Endothelial cell of hepatic sinusoid (primary cell): Measurements from ENCODE around the gene LGALS9.

Source experiments
- in situ Hi-C: cut with HindIII; loops from 2 replicates; pipeline ENCODE4 v1.10.0; 2017; ENCODE audit warnings: low sequenced_read_pairs

Gene LGALS9

GRCh38 chr17:27602721-27603420, 28.1 kb upstream of the LGALS9 start:
- in situ Hi-C loops: no loop called here

GRCh38 chr17:27603421-27603770, 27.6 kb upstream of the LGALS9 start:
- in situ Hi-C loops: no loop called here

- in situ Hi-C loops: no loop called here
Observed at GRCh38 chr17:27603880-27604794, 26.9 kb upstream of the LGALS9 start.

GRCh38 chr17:27605409-27605808, 25.6 kb upstream of the LGALS9 start:
- in situ Hi-C loops: no loop called here

DNA sequence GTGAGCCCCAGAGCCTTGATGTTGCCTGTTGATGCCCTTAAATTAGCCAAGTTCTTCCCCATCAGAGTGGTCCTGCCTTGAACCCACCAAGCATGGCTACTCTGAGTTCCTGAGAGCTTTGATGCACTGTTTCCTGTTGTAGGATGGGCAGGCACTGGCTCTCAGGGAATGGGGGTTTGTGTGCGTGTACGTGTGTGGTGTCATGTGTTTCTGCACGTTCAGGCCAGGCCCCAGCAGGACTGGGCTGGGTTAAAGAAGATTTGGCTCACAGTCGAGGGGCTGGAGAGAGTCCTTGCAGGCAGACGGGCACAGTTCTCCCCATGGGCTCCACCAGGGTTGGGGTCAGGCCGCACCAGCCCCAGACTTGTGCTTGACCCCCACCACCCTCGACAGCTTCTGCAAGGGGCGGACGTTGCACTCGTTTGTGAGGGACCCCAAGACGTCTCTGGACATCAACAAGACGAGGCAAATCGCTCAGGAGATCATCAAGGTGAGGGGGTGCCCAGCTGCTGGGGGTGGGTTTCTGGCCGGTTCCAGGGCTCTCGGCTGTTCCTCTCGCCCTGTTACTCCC, 23.4 kb upstream of the LGALS9 start:
- in situ Hi-C loops: no loop called here

DNA sequence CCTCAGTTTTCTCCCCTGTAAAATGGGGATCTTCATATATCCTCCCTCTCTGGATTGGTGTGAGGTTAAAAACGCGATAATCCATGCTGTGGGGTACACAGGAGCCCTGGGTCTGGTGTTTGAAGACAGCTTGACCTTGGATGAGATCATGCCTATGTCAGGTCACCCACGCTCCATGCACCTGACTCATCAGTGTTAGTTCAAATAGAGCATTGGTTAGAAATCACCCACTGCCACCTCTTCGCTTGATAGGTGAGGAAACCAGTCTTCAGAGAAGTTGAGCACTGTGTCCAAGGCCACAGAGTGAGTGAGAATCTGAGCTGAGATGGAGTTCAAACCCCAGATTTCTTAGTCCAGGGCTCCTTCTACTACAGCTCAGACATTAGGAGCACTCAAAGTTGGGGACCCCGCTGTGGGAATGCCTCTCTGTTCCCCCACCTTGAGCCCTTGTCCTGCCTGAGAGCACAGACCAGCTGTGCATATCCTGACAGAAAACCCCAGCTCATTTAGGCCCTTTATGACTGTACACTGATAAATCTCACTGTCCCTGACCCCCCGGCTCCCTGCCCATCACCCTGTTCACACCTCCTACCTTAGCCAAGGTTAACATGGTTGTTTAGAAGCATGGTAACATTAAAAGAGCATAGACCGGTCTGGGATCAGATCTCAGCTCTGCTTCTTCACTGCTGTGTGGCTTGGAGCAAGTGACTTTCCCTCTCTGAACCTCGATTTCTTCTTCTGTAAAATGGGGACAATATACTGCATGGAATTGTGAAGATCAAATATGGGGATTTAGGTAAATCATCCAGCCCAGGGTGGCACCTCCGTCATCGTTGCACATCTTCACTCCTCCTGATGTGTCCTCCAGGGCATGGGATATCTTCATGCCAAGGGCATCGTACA, 22.4 kb upstream of the LGALS9 start:
- in situ Hi-C loops: no loop called here

DNA sequence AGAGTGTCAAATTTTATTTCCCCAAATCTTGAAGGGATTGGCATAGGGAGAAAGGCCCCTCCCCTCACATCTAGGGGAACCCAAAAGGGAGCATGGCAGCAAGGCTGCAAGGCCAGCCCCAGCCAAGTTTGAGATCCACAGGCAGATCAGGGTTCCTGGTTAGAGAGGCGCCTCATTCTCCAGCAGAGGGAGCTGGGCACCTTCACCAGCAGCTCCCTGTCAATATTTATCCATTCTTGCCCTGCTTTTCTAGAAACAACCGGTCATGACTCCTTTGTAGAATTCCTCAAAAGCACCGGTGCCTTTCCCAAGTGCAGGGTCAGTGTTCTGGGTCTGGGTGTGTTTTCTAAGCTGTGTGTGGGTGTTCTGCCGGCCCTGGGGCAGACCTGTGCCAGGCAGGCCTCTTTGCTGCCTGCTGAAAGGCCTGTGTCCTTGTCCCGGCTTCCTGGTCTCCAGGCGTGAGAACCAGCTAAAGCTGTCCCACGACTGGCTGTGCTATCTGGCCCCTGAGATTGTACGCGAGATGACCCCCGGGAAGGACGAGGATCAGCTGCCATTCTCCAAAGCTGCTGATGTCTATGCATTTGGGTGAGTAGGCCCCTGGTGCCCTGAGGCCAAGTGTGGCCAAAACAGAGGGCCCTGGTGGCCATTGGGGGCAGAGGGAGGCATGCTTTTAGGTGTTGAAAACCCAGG, 21.2 kb upstream of the LGALS9 start:
- in situ Hi-C loops: no loop called here

- in situ Hi-C loops: no loop called here
Observed at GRCh38 chr17:27610304-27610677, 20.7 kb upstream of the LGALS9 start.

DNA sequence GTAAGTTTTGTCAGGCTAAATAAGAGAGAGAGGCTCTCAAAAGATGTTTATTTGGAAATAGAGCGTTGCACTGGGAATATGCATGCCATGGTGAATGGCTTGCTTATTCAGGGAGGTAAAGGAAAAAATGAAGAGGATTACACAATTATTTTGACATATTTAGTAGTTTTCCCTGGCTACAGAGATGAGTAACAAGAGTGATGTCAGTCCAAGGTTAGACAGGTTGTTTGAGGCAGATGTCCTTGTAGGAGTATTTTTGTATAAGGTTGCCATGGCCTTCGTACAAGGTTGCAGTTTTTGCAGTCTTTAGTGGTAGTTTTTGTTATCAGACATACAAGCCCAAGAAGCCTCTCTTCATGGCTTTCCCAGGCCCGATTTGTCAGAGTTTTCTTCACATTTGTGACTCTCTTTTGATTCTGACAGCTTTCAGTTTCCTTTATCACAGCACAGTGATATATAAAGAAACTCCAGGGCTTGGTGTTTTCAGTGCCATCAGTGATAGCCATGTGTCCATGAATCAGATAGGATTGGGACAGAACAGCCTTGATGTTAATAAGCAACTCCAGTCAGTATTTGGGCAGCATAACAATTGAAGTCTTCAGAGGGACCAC, 18.7 kb upstream of the LGALS9 start:
- in situ Hi-C loops: no loop called here

GRCh38 chr17:27613433-27613832, 17.6 kb upstream of the LGALS9 start:
- in situ Hi-C loops: no loop called here

- in situ Hi-C loops: no loop called here
Observed at GRCh38 chr17:27615121-27615520, 15.9 kb upstream of the LGALS9 start.

- in situ Hi-C loops: no loop called here
Observed at GRCh38 chr17:27616414-27616813, 14.6 kb upstream of the LGALS9 start.

DNA sequence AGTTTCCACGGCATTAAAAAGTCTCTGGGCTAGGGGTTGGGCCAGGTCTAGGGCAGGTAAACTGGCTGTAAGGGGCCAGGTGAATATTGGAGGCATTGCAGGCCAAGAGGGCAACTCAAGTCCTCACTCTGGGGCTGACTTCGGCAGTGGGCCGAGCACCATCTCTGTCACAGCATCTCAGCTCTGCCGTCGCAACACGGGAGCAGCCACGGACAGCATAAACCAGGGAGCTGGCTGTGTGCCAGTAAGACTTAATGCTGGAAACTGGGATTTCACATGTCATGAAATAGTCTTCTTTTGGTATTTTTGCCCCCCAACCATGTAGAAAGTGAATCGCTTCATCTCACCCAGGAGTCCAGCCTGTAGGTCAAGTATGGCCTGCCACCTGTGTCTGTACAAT, 12.6 kb upstream of the LGALS9 start:
- in situ Hi-C loops: no loop called here

DNA sequence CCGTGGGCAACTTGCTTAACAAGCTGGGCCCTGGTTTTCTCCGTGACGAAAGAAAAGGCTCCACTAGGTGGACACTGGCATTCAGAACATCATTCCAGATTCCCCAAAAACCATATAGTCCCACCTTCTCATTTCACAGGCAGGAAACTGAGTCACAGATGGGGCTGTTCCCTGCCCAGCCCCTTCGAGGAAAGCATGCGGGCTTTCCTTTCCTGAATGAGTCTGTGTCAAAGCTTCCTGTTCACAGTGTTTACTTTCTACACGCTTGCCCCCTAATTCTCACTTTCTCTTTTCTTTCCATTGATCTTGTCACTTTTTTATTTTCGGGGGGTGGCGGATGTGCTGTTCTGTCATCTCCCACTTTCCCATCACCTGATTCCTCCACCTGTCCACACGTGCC, 10.3 kb upstream of the LGALS9 start:
- in situ Hi-C loops: no loop called here

GRCh38 chr17:27621536-27621935, 9.5 kb upstream of the LGALS9 start:
- in situ Hi-C loops: no loop called here

GRCh38 chr17:27621942-27622559, 8.9 kb upstream of the LGALS9 start:
- in situ Hi-C loops: no loop called here

DNA sequence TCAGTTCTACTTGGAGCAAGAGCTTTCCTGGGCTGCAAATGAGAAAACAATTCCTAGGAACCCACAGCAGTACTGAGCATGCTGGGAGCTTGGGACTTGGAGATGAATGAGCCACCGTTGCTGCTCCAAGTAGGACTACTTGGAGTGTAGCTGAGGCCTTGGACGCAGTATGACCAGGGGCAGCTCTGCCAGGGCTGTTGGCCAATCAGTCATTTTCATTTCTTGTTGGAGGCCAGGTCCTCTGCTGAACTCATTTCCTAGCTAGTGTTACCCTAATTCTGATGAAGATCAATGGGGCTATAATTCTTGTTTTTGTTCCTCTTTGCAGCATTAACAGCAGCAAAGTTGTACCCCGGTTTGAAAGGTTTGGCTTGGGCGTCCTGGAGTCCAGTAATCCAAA, 8.0 kb upstream of the LGALS9 start:
- in situ Hi-C loops: no loop called here

- in situ Hi-C loops: no loop called here
Observed at GRCh38 chr17:27623614-27624013, 7.4 kb upstream of the LGALS9 start.

DNA sequence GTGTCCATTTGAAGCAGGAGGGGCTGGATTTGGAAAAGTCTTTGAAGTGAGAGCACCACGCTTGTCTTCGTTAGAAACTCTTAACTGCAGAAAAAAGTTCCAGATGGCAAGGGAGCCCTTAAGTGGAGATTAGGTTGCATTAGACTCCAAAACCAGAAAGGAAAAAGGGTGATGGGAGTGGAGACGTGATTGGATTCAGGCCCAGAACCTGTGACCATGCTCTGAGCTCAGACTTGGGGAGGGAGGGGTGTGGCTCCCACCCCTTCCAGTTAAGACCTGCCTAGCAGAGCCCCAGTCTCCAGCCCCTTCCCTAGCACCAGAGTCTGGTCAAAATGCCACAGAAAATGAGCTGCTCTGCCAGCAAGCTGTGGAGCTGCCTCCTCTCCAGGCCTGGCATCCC, 6.4 kb upstream of the LGALS9 start:
- in situ Hi-C loops: no loop called here

DNA sequence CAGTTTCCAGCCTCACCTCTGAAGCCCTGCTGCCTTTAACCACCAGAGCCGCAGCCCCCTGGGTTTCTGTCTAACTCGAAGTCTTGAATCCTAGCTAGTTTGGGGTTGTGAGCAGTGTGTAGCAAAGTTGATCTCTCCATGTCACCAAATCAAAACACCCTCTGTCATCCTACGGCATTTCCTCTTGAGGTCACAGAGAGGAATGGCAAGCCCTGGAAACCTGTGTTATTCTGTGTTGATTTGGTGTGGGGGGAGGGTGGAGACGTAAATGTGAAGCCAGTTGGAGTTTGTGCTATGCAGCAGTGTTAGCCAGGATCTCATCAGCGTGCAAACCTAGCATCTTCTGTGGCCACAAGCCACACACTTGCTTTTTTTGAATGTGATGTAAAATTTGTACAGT, 5.1 kb upstream of the LGALS9 start:
- in situ Hi-C loops: no loop called here
